Measurements from ENCODE around the gene ZNF574. TPM values are rescaled to one million over a fixed set of nuclear protein-coding genes. Genes with fewer than 3 reads are reported as not detected.

The ZNF574 gene
- total and polyA plus RNA-seq, 2 of the 8 experiments (the other 6 are each of a cell fraction or from before 2014, with no cell fraction given): 27.0 to 38.8 TPM

GRCh38 chr19:42115219-42115618 is 39.3 kb downstream of the ZNF574 start (continued):
- no peak for TF ChIP-seq TBP (IDR thresholded peaks at IDR 0.05; ENCODE audit: low read depth, low read length)
- TF ChIP-seq SAP30 (IDR thresholded peaks at IDR 0.05; ENCODE audit: insufficient read depth, insufficient replicate concordance, low read length): no peak
- TF ChIP-seq POLR2AphosphoS5 (IDR thresholded peaks at IDR 0.05; ENCODE audit: low read depth, low read length): no peak
